ENCODE measurements around the gene PSTPIP1. TPM values are rescaled to one million over a fixed set of nuclear protein-coding genes. Genes with fewer than 3 reads are reported as not detected.
A peak's percentile ranks its signal among the peaks of the same experiment; 100 is the strongest.

The PSTPIP1 gene
- total and polyA plus RNA-seq, 2 experiments from 2014 or later, result 0.80 to 3.7 TPM

- Histone ChIP-seq H3K27ac (ENCODE audit: low read depth) (no peak overlapping the region), H3K4me3 (peak overlapping the region; percentile 90), H3K36me3 (ENCODE audit: insufficient read depth) (no peaks in the 10 kb centered on the region), H4K20me1 (replicated peaks; ENCODE audit: insufficient read depth) (peaks cover 20% of the 10 kb centered on the region), H3K4me2 (peak overlapping the region; percentile 99), H3K79me2 (replicated peaks; ENCODE audit: insufficient read depth) (peaks cover 52% of the 10 kb centered on the region), H2AFZ (peak overlapping the region; percentile 47; the same call in 1 of the 2 replicates), H3F3A (replicated peaks; ENCODE audit: low read depth) (no peaks in the 10 kb centered on the region), H3K4me1 (ENCODE audit: insufficient read depth) (peaks cover 11% of the 10 kb centered on the region), H3K9me2 (ENCODE audit: insufficient read depth) (no peaks in the 10 kb centered on the region), H3K27me3 (ENCODE audit: insufficient read depth) (peaks cover 11% of the 10 kb centered on the region)
- peak; percentile 12 for ATAC-seq
- H3K4me1 Mint-ChIP-seq, result peaks cover 13% of the 10 kb centered on the region
- DNase-seq (ENCODE audit: low spot score), result no peak
- peaks cover 8% of the 10 kb centered on the region for H3K27me3 Mint-ChIP-seq (ENCODE audit: insufficient read depth, low read depth, poor library complexity)
- H3K4me3 Mint-ChIP-seq, result peak overlapping the region; percentile 83
- H3K9me3 Mint-ChIP-seq, result no peaks in the 10 kb centered on the region
- no peaks in the 10 kb centered on the region for H3K36me3 Mint-ChIP-seq (ENCODE audit: low read depth)
- no peak overlapping the region for H3K27ac Mint-ChIP-seq
- TF ChIP-seq STAT1 (IDR thresholded peaks at IDR 0.05; ENCODE audit: unreplicated experiment), result no peak
- TF ChIP-seq ZNF462 (CRISPR knock-in tag; IDR thresholded peaks at IDR 0.05), result no peak
- TF ChIP-seq CTCF (conservative IDR thresholded peaks at IDR 0.05; ENCODE audit: low read depth in 2 of 2), result no peak
- TF ChIP-seq NANOG (IDR thresholded peaks at IDR 0.05; ENCODE audit: borderline replicate concordance), result no peak
- TF ChIP-seq REST (IDR thresholded peaks at IDR 0.05; ENCODE audit: unreplicated experiment), result no peak
- no peak for TF ChIP-seq ZNF114 (CRISPR knock-in tag; IDR thresholded peaks at IDR 0.05)
- no peak for TF ChIP-seq CREB1 (CRISPR knock-in tag; IDR thresholded peaks at IDR 0.05; ENCODE audit: low read depth)
- no peak for TF ChIP-seq EZH2phosphoT487 (IDR thresholded peaks at IDR 0.05; ENCODE audit: unreplicated experiment)
- TF ChIP-seq POLR2AphosphoS5 (IDR thresholded peaks at IDR 0.05; ENCODE audit: low read depth), result no peak
- TF ChIP-seq ZNF331 (CRISPR knock-in tag; IDR thresholded peaks at IDR 0.05; ENCODE audit: low read depth), result no peak
- TF ChIP-seq ETS1 (IDR thresholded peaks at IDR 0.05), result no peak
- TF ChIP-seq JUNB (IDR thresholded peaks at IDR 0.05; ENCODE audit: unreplicated experiment), result no peak
- TF ChIP-seq EZH2 (IDR thresholded peaks at IDR 0.05; ENCODE audit: low read depth, unreplicated experiment), result no peak
These were observed 75.2 kb downstream of the PSTPIP1 start for GRCh38 chr15:77070180-77070494.
